Fibroblast of skin of right biceps (primary cell): ENCODE data around the gene C1orf216.
"Not testable (repeated sequence)": the region's sequence is repeated elsewhere in the genome, so short reads cannot be mapped to it uniquely, and the experiment has no call there.

Experiments used
- DNase-seq: peaks from one replicate; pipeline ENCODE4 v3.0.0-alpha.2; 2013

C1orf216 gene, protein sequence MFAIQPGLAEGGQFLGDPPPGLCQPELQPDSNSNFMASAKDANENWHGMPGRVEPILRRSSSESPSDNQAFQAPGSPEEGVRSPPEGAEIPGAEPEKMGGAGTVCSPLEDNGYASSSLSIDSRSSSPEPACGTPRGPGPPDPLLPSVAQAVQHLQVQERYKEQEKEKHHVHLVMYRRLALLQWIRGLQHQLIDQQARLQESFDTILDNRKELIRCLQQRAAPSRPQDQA

DNA sequence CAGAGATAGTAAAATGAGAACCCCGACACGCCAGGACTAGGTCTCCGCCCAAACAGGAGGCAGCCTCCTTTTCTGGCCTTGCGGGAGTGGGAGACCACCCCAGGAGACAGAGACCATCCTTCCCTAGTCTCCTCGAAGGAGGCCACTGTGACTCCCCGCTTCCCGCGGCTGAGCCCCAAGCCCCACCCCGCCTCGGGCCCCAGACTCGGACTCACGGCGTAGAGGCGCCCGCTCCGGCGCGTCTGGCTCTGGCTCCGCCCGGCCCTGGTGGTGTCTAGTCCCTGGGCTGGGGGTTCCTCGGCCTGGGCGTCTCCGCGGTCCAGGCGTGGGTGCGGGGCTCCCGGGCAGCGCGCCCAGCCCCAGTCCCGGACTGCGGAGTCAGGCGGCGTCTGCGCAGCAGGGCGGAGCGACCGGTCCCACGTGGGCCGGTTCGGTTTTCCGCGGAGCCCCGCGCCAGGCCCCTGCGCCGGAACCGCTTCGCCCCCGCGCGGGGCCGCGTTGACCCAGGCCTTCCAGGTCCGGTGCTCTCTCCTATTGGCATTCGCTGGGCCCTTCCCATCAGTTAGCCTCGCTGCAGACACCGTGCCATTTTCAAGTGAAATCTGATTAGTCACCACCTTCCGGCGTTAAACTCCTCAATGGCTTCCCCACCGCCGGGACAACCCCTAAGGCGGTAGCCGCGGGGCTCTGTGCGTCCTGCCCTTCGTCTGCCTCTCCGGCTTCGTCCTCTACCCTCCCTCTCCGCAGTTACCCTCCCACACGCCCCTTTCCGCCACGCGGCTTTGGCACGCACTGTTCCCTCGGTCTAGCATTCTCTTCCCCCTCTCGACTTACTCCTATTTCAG is at the start of gene C1orf216:
Gene C1orf216, minus strand, starts transcription at position 393 of the 845 bp plus-strand sequence. CDS start 2,563 bp downstream, outside the sequence.
- peak; percentile 81 for DNase-seq

DNA sequence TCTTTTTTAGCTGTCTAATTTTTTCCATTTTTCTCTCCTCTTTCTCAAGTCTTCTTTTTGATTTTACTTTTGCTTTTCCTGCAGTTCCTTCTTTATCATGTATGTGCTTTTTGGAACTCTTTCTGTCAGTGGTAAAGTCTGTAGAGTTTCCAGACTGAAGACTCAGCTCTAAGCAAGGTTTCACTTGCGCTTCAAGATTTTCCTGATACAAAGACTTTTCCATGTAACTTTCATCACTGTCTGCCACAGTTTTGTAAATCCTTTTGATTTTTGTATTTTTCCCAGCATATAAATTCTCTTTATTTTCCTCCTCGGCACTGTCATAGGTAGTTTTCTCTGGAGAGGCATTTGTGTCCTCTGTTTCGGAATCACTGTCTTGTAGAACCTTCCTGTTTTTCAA is 45.6 kb upstream of the C1orf216 start:
- DNase-seq, result no peak

DNA sequence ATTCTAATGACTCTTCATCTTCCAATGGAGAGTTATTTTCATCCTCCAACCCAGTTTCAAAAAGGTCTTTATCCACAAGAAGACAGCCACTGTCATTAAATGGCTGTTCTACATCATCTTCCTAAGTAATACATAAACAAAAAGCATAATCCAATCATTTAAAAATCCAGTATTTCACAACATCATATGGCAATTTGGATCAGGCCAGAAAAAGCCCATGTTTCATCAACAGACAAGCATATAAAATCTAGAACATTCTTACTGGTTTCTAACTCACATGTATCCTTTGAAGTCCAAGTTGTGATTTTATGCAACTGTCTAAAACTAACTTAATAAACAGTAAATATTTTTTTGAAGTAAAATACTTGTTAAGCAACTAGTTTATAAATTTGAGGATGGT is 44.5 kb upstream of the C1orf216 start:
- no peak for DNase-seq

DNA sequence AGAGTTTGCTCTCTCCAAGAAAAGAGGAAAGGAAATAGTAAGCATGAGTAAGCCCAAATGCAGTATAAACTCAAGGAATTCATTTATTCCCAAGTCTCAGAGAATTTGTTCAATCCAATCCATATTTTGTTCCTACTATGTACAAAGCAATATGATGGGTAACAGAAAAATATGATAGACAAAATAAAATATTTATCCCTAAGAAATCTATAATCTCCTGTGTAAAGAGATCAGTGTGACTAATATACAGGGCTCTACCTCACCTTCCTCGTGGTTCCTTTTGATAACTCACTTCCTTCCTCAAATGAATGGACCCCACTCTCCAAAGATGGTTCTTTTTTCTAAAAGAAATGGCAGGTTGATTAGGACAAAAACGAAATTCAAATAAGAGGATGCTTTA is 43.5 kb upstream of the C1orf216 start:
- DNase-seq, result no peak

DNA sequence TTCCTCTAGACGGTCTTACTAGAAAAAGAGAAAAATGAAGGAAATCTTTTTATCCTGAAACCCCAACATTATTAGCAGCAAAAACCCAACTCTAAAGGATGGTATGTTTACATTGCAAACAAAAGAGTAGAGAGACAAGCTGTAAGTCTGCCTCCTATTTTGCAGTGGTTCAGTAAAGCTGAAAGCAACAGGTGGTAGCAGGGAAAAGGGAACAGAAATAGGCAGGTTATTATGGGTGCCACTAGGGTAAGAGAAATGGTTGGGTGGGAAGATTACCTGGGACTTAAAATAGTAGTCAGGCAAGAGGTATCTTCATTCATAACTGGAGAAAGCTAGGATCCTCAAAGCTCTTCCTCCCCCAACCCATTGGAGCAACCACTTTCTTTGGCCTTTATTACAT is 37.4 kb upstream of the C1orf216 start:
- no peak for DNase-seq

DNA sequence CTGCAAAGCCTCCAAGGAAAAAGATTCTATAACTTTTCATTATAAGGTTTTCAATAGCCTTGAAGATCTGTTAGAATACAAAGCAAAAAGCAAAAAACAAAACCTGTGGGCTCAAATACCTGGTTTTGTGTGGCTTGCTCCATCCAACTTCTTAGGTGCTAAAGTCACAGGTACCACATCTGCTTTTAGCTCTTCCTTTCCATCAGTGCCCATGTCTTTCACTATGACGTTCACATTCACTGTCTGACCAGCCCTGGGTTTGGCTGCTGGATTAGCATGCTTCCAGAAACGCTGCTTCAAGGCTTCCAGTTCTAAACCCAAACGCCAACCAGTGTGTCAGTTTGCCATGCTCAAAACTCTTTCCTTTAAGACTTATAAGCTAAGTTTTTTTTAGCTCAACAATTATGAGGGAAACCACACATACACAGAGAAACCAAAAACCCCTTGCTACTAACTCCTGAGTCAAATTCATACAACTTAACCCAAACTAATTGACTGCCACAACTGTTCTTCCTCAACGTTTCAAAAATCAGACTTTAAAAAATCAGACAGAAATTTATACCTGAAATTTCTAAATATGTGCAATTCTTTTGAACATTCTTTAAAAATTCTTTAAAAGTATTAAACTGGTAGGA is 35.1 kb upstream of the C1orf216 start:
- no peak for DNase-seq

DNA sequence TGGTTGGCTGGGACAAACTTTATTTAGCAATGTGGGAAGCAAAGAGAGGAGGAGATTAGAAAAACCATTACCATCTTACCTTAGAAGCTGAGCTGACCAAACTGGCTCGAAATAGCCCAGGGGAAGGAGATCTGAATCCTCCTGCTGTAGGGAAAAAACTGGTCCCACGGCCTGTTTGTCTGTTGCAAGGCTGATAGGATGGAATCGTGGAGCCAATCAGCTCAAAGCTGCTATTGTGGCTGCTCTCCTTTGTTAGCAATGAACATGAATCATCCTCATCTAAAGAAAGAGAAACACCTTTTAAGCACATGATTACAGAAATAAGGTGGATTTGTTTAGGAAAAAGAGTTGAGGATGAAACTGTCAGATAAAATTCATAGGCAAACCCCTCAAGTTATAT is 29.6 kb upstream of the C1orf216 start:
- no peak for DNase-seq

DNA sequence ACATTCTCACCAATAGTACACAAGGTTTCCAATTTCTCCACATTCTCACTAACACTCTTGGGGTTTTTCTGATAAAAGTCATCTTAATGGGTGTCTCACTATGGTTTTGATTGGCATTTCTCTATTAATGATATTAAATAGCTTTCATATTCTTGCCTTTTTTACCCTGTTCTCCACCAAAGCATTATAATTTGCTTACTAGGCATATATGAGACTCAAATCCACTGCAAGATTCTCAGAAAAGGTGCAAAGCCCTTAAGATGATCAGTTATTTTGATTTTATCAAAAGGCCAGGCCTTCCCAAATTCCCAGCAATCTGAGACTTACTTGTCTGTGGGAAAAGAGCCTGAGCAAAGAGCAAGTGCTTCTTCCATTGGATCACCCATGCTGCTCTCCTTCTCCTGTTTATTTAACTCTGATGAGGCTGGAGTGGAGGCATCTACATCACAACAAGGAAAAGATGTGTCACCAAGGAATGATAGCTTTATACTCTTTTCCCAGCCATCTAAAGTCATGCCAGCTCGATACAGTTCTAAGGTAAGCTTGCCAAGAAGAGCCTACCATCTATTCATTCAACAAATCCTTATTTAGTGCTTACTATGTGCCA is 26.5 kb upstream of the C1orf216 start:
- DNase-seq, result no peak

DNA sequence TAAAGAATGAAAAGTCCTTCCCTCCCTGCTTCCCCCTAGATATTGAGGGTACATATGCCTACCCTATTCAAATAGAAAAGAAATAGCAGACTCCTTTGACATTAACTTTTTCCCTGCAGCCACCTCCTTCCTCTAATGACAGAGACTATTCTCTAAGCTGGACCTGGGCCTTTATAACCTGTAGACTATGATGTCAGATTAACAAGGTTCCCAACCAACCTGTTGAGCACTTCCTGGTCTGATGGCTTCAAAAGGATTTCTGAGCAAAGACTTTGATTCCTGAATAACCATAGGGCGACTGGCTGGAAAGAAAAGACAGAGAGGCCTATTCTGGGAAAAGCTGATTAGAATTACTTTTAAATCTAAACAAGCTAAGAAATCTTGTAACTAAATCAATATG is 18.4 kb upstream of the C1orf216 start:
- no peak for DNase-seq

DNA sequence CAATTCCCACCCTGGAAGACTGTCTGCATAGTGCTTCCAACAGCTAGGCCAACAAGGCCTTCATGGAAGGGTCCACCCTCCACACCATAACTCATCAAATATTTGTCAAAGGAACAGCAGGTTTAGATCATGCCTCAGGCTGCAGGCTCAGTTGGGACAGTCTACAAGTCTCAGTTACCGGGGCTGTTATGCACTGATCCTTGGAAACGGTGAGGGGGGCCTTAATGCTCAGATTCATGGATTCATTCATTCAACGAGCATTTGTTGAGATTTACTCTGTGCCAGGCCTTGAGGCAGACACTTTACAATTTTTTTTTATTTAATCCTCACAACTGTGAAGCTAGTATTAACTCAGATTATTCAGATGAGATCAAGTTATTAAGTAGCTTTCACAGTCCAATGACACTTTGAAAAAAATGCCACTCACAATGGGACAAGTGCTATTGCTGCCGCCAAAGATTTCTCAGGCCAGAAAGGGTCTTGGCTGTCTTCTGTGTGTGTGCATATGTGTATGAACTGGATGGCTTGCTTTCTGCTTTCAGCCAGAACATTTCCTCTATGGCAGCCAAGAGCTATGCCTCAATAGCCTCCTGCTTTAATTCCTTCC is 8.9 kb upstream of the C1orf216 start:
- no peak for DNase-seq

DNA sequence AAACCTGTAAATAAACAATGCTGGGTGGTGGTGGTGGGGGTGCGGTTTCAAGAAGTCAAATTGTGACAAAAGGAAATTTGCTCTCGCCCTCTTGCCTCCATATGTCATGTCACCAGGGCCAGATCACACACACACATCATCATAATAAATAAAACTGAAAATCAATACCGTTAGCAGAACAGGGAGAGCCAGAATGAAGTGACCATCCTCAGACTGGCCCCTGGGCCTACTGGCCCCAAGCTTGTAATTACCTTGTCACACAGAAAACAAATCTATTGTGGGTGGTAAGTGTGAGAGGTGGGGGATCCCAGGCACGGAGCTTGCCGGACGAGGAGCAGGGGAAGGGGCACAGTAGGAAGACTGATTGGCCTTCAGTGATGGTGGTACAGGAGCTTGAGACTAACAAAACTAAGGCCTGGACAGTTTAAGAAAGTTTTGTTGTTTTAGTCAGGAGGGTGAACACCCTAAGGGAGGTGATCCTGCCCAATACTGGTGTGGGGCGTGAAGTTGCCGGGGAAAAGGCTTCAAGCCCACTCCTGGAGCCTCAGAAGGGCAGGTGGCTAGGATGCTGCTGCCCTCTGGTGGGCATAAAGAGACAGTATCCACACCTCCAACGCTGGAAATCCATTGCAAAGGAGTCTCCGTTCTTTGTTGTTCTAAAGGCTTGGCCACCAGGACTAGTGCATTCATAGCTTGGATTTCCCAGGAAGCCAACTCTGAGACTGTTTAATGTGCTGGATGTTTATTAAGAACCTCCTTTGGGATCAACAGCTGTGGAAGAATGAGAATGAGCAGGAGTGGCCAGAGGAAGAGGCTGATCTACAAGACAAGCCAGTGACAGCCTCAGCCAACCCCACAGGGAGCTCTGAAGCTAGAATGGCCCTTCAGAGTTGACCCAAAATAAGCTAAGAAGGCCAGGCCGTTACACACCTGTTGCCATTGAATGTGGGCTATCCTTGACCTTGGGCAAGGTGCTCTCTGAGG is 8.1 kb upstream of the C1orf216 start:
- peak; percentile 53 for DNase-seq

DNA sequence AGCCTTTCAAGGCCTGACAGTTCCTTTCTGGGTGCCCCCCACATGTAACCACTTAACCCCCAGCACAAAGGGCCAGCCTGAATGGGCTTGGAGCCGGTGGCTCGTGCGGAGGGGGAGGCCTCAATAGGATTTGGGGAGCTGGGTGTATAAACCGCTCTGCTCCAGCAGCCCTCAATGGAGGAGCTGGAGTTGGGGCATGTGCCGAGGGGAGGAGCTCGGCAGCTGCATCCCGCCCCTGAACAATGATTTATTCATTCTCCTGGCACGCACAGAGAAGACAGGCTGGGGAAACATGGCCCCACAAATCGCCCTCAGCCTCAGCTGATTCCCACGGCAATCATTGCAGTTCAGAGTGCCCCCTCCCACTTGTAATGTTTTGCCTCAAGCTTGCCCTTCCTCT is 6.9 kb upstream of the C1orf216 start:
- DNase-seq, result peak; percentile 51

DNA sequence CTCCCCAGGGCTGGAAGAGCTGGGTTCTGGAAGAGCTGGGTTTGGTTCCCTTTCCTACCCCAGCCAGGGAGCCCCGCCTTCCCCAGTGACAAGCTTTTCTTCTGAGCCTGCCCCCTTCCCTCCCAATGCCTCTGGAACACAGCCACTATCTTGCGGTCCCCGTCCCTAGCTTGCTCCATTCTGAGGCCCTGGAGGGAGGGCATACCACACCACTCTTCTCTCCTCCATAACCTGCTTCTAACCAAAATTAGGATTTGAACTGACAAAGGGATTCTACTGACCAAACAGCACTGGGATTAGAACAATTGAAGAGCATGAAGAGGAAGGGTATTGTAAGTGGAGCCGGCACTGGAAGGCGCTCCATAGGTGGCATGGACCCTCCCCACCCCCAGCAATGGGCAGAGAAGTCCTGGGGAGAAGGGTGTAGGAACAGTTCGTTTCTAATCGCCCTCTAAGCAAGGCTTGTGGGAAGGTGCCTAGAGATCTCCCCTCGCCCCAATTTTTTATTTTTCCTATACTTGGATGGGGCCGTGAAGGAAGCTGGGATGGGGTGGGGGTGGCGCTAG is 690 bp downstream of the C1orf216 start:
- peak; percentile 81 for DNase-seq

DNA sequence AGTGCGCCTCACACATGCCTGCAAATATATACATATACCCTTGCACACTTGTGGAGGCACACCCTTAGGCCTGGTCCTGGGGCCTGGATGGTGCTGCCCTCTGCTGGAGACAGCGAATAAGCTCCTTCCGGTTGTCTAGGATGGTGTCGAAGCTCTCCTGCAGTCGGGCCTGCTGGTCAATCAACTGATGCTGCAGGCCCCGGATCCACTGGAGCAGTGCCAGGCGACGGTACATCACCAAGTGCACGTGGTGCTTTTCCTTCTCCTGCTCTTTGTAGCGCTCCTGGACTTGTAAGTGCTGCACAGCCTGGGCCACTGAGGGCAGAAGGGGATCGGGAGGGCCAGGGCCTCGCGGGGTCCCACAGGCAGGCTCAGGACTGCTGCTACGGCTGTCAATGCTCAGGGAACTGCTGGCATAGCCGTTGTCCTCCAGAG is 3.1 kb downstream of the C1orf216 start:
- peak; percentile 74 for DNase-seq

DNA sequence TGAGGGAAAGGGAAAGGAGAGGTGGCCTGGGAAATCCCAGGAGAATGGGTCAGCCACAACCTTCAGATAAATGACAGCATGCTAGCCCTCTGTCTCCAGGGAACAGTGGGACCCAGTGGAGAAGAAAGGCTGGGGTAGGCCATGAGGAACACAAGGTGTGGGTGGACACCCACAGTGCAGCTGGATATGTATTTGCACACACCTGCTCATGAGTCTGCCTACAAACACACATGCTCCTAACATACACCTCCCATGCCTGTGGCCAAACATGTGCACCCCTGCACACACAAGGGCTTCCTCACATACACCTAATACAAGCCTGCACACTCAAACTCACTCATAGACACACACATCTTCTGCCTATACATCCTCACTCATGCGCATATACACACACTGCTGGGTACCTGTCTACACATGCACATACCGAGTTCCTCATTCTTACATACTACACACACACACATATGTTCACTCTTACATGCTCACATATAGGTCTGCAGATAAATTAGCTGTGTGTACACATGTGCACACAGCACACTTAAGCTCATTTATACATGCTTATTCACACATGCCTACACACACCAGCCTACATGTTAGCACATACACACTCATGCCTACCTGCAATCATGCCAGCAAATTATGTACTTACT is 3.6 kb downstream of the C1orf216 start:
- DNase-seq, result no peak

DNA sequence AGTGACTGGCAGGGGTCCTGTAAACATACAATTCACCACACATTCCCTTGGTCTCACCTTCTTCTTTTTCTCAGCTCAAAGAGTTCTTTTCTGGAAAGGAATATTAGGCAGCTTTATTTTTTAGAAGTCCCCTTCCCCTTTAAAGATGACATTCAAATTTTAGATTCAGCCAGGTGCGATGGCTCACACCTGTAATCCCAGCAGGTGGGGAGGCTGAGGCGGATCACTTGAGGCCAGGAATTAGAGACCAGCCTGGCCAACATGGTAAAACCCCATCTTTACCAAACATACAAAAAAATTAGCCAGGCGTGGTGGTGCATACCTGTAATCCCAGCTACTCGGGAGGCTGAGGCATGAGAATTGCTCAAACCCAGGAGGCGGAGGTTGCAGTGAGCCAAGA is 7.6 kb downstream of the C1orf216 start:
- not testable (repeated sequence) for DNase-seq

DNA sequence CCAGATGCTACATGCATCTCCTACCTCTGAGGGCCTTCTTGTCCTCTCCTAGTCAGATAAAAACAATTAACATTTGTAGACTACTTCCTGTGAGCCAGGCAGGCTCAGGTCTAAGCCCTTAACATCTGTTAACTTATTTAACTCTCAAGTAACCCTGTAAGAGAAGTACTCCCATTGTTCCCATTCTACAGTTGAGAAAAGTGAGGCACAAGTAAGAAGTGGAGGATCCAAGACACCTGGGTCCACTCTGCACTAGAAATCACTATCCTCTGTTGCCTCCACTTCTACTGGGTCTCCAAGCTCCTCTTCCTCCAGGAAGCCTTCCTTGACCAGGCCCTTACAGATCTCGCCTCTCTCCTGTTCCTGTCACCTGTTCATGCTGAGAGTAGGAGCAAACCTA is 9.7 kb downstream of the C1orf216 start:
- no peak for DNase-seq

DNA sequence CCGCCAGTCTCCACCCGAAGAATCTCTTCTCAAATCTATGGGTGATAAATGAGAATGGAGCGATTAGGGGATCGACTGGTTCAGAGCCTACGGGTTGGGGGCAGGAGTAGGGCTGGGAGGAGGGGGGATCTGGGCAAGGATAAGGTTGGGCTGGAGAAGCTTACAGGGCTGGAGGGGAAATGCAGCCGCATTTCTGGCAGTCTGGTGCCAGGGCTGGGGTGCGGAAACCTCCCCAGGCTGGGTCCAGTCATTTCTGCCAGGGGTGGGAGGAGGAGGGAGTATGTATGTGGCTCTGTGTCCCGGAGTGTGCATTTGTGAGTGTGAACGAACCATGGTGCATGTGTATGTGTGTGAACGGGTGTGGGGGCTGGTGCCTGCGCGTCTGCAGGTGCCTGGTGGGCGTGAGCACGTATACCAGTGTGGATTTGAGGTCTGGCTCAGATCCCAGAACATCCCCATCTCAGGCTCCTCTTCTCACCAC is 10.2 kb downstream of the C1orf216 start:
- DNase-seq, result peak; percentile 24

DNA sequence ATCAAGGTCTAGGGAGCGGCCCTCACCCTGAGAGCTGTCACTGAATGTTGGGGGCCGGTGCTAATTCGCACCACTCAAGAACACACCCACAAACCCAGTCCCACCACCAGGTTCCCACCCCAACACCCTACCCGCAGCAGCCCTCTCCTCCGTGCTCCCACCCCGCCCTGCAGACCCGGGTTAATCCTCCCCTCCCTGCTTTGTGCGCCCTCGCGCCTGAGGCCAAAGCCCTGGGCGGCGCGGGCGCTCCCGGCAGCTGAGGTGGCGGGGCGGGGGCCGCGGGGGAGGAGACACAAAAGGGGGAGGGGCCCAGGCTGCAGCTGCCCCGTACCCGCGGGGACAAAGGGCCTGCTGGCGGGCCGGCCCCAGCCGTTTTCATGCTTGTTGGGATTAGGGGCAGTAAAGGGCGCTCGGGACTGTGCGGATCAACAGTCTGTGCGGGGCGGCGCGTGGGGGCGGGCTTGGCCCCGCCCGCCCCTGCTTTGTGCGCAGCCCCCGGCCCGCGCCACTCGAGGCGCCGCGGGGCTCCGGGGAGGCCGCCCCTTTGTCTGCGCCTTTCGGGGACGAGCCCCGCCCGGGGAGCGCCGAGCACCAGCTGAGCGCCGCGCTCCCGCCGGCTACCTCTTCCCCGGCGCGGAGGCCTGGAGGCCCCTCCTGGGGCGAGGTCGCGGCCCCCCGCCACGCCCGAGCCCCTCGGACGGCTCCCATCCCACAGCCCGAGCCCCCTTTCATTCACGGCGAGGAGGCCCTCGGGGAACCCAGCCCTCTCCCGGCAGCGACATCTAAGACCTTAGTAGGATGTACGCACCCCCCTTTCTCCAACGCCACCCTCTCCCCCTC is 10.9 kb downstream of the C1orf216 start:
- peak; percentile 33 for DNase-seq
